Measurements from ENCODE around the gene RRAS2. TPM values are rescaled to one million over a fixed set of nuclear protein-coding genes. Genes with fewer than 3 reads are reported as not detected.

The RRAS2 gene
- total RNA-seq, 3 donors from 2014 or later (not counting 1 experiment from before 2014, with no cell fraction given) = 62.1 to 86.7 (median 69.6) TPM

GRCh38 chr11:14228356-14228755 lies 130.6 kb downstream of the RRAS2 start:
- Mint-ChIP-seq H3K9me3 (no peaks in the 10 kb centered on the region), H3K27ac (no peak overlapping the region), H3K36me3 (no peaks in the 10 kb centered on the region), H3K4me1 (no peaks in the 10 kb centered on the region), H3K4me3 (no peak overlapping the region), H3K27me3 (ENCODE audit: low read depth in 2 of 2) (peaks cover 15 to 23% of the 10 kb centered on the region in 2 donors)
- Histone ChIP-seq H3K4me1 (ENCODE audit: control insufficient read depth, insufficient read depth, low read length) (no peaks in the 10 kb centered on the region), H3K9me3 (ENCODE audit: control insufficient read depth, insufficient read depth, low read length) (no peaks in the 10 kb centered on the region), H3K36me3 (ENCODE audit: control insufficient read depth, insufficient read depth, low read length) (no peaks in the 10 kb centered on the region), H3K27ac (ENCODE audit: low read length) (no peak overlapping the region), H3K4me3 (ENCODE audit: low read length) (no peak overlapping the region), H3K27me3 (ENCODE audit: control insufficient read depth, insufficient read depth, low read length) (no peaks in the 10 kb centered on the region)
- DNase-seq = no peak
- TF ChIP-seq CTCF (IDR thresholded peaks at IDR 0.05) = no peak
- 60% methylated on average over 2 of the region's 2 CpGs for WGBS (ENCODE audit: insufficient coverage)
- no peak for ATAC-seq
- intact Hi-C loops (cut with micrococcal nuclease) = no loop called here

Other genes starting within 250 kb of the RRAS2 start
- gene COPB1, start 140.6 kb upstream of the RRAS2 start, total RNA-seq = 10 to 100 TPM; 77.1 to 83.8 (median 80.4) TPM
- 100 to 1,000 TPM; 143 to 176 (median 155) TPM for gene PSMA1, start 161.2 kb upstream of the RRAS2 start, total RNA-seq